Retinal pigment epithelial cell (primary cell): ENCODE measurements around the gene EMC8.

ENCODE experiments used
- DNase-seq: peaks from one replicate; pipeline ENCODE4 v3.0.0-alpha.2; 2010; ENCODE audit warnings: low read depth
- H3K4me3 ChIP-seq: 2 replicates; pipeline ENCODE4 v1.5.1; 2011; ENCODE audit warnings: mild to moderate bottlenecking, low read length, control low read depth, moderate library complexity
- CTCF ChIP-seq: conservative IDR thresholded peaks from 2 replicates; pipeline ENCODE4 v1.5.1; 2011; ENCODE audit warnings: low read depth, low read length, control low read depth, inconsistent platforms

Gene EMC8

GRCh38 chr16:85781695-85782370 lies 17.5 kb downstream of the EMC8 start:
- no peak for DNase-seq
- TF ChIP-seq CTCF = no peak
- no peak overlapping the region for H3K4me3 ChIP-seq

GRCh38 chr16:85781156-85781555 lies 18.2 kb downstream of the EMC8 start:
- no peak overlapping the region for H3K4me3 ChIP-seq
- DNase-seq = no peak
- TF ChIP-seq CTCF = no peak

- H3K4me3 ChIP-seq = no peak overlapping the region
- no peak for DNase-seq
- TF ChIP-seq CTCF = no peak
Measured at GRCh38 chr16:85780281-85780680, 19.1 kb downstream of the EMC8 start.

- no peak for TF ChIP-seq CTCF
- no peak overlapping the region for H3K4me3 ChIP-seq
- no peak for DNase-seq
Measured at GRCh38 chr16:85778873-85779272, 20.5 kb downstream of the EMC8 start.

- H3K4me3 ChIP-seq = no peak overlapping the region
- no peak for TF ChIP-seq CTCF
- DNase-seq = no peak
Measured at GRCh38 chr16:85777583-85778310, 21.6 kb downstream of the EMC8 start.

GRCh38 chr16:85774811-85775210 lies 24.5 kb downstream of the EMC8 start:
- TF ChIP-seq CTCF = no peak
- no peak overlapping the region for H3K4me3 ChIP-seq
- no peak for DNase-seq

- no peak for DNase-seq
- TF ChIP-seq CTCF = no peak
- no peak overlapping the region for H3K4me3 ChIP-seq
Measured at GRCh38 chr16:85774136-85774535, 25.2 kb downstream of the EMC8 start.
